ENCODE measurements around the gene TKFC.

- no peak for TF ChIP-seq PATZ1 (CRISPR knock-in tag; IDR thresholded peaks at IDR 0.05; ENCODE audit: borderline replicate concordance)
- no peak for TF ChIP-seq ZNF565 (CRISPR knock-in tag; conservative IDR thresholded peaks at IDR 0.05; ENCODE audit: low read depth)
- no peak for TF ChIP-seq CSDC2 (CRISPR knock-in tag; IDR thresholded peaks at IDR 0.05)
- TF ChIP-seq CREB5 (CRISPR knock-in tag; IDR thresholded peaks at IDR 0.05; ENCODE audit: low read depth) = no peak
- no peak for TF ChIP-seq OSR1 (CRISPR knock-in tag; IDR thresholded peaks at IDR 0.05)
Observed at GRCh38 chr11:61392981-61393595, 60.1 kb downstream of the TKFC start.

All from SK-N-SH treated with all-trans-retinoic acid at 6 μM for 48 hours (cell line).